Measurements from ENCODE around the gene DPM1.

The DPM1 gene

DNA sequence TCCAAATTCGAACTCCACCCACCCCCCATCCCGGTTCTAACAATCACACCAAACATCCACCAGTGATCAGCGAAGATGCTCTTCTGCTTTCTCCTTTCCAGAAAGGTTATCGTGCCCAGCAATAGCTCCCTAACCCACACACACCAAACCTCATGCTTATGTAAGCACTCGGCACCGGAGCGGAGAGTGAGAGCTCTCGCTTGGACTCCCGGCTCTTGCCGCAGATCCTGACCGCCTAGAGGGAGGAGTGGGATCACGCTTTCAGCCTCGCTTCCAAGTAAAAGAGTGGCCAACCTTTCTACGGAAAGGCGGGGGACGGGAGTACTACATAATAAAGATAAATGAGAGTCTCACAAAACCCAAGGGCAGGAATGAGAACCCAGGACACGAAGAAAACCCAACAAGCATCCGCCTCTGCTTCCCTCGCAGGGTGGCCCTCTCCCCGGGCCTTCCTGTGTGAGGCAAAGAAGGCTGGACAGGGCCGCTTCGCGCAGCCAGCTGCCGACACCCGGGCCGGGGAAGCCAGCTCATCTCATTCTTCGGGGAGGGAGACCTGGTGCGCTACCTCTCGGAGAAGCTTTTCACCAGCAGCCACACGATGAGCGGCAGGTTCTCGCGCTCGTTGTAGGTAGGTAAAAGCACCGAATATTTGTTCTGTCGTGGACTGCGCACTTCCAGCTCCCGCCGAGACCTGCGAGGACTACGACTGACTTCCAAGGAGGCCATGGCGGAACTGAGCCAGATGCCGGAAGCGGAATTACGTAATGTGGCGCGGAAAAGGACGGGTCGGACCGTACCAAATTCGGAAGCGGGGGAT, at the start of gene DPM1:
TSS of gene DPM1 (minus strand) at position 735 of the 817 bp plus-strand sequence. CDS start at position 726, 9 bp downstream.
- peak within 1 kb of the TSS; percentile 96 for H3K4me3 Mint-ChIP-seq
- peak; percentile 89 for ATAC-seq (replicated peaks)
- peak; percentile 81 for DNase-seq
- H3K4me1 Mint-ChIP-seq, result peaks cover 9 to 38% of the 10 kb centered on the region in 2 donors
- H3K36me3 Mint-ChIP-seq, result peaks cover 13 to 23% of the 10 kb centered on the region in 2 donors
- peak within 1 kb of the TSS; percentile 100 for H3K27ac Mint-ChIP-seq
- H3K9me3 Mint-ChIP-seq, result peaks cover 0 to 3% of the 10 kb centered on the region in 2 donors
- no peaks in the 10 kb centered on the region for H3K27me3 Mint-ChIP-seq

DNA sequence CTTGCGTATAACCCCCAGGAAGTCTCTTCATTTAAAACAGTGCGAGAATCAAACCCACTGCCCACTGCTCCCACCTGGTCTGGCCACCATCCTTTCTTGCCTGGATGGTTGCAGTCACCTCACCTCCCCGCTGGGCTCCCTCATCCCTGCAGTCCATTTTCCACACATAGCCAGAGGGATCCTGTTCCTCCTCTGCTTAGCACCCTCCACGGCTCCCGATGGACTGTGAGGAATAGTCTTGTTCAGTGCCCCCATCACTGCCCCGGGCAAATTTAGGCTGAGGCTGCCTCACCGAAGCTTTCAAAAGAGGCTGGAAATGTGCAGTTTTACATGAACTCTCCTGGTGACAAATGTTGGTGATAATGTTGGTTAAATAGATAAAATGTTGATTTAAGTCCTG, 46.9 kb upstream of the DPM1 start:
- H3K4me1 Mint-ChIP-seq, result no peaks in the 10 kb centered on the region
- H3K27me3 Mint-ChIP-seq, result peaks cover 12 to 15% of the 10 kb centered on the region in 2 donors
- peaks cover 17 to 29% of the 10 kb centered on the region in 2 donors for H3K36me3 Mint-ChIP-seq
- no peak overlapping the region for H3K4me3 Mint-ChIP-seq
- ATAC-seq (replicated peaks) (no peak), DNase-seq (no peak)
- no peaks in the 10 kb centered on the region for H3K9me3 Mint-ChIP-seq
- H3K27ac Mint-ChIP-seq, result no peak overlapping the region

DNA sequence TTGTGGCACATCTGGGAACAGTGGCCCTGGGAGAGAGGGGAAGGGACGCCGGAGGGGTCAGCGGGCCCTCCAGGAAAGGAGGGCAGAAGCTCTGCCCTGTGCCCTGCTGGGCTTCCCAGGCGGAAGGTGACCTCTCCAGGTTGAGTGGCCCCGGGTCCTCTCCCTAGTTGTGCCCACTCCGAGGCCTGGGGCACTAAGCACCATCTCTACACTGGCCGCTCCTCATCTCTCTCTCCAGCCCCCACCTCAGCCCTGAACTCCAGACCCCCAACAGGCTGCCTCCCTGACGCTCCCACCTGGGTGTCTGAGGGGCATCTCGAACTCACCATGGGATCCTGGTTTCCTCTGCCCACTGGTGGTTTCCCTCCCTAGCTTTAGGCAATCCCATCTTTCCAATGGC, 46.4 kb upstream of the DPM1 start:
- H3K4me3 Mint-ChIP-seq, result no peak overlapping the region
- no peaks in the 10 kb centered on the region for H3K4me1 Mint-ChIP-seq
- ATAC-seq (replicated peaks) (no peak), DNase-seq (no peak)
- peaks cover 16 to 27% of the 10 kb centered on the region in 2 donors for H3K36me3 Mint-ChIP-seq
- no peaks in the 10 kb centered on the region for H3K9me3 Mint-ChIP-seq
- H3K27me3 Mint-ChIP-seq, result peaks cover 14 to 18% of the 10 kb centered on the region in 2 donors
- no peak overlapping the region for H3K27ac Mint-ChIP-seq

GRCh38 chr20:51004305-51004727, 46.0 kb upstream of the DPM1 start:
- Mint-ChIP-seq H3K36me3 (peaks cover 14 to 24% of the 10 kb centered on the region in 2 donors), H3K4me3 (no peak overlapping the region), H3K27ac (no peak overlapping the region), H3K9me3 (no peaks in the 10 kb centered on the region), H3K4me1 (no peaks in the 10 kb centered on the region), H3K27me3 (peaks cover 17 to 22% of the 10 kb centered on the region in 2 donors)
- DNase-seq (no peak), ATAC-seq (replicated peaks) (no peak)

DNA sequence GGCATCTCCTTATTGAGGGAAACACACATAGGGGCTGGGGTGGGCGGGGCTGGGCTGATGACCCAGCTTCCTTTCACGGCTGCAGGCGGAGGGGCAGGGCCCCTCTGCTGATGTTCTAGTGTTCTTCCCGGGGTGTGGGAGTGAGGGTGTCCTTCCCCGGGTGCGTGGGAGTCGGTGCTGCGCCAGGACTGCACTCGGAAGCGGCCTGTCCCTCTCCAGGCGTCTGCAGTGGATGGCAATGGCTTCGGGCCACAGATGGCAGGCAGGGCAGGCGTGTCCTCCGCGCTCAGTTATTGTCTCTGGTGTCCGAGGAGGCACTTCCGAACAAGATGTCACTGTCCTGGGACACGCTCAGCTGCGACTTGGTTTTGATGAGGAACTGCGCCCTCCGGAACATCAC, 45.4 kb upstream of the DPM1 start:
- Mint-ChIP-seq H3K27me3 (peaks cover 23 to 27% of the 10 kb centered on the region in 2 donors), H3K4me3 (no peak overlapping the region), H3K36me3 (peaks cover 14 to 21% of the 10 kb centered on the region in 2 donors), H3K4me1 (no peaks in the 10 kb centered on the region), H3K27ac (no peak overlapping the region), H3K9me3 (no peaks in the 10 kb centered on the region)
- DNase-seq (no peak), ATAC-seq (replicated peaks) (no peak)

DNA sequence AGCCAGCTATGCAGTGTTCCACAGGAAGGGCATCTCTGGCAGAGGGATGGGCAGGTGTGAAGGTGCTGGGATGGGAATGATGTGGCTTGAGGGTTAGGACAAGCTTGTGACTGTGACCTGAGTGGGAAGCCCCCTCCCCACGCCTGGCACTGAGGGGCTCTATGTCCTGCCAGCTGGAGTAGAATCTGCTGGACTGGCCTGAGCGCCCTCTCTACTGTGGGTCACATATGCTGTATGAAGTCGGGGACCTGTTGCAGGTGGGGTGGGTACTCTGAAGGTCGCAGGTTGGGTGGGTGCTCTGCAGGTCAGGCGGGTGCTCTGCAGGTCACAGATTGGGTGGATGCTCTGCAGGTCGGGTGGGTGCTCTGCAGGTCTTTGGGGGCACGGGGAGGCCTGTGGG, 44.3 kb upstream of the DPM1 start:
- H3K4me1 Mint-ChIP-seq, result no peaks in the 10 kb centered on the region
- no peak for DNase-seq
- H3K9me3 Mint-ChIP-seq, result no peaks in the 10 kb centered on the region
- peaks cover 14 to 21% of the 10 kb centered on the region in 2 donors for H3K36me3 Mint-ChIP-seq
- ATAC-seq (replicated peaks), result no peak
- H3K27me3 Mint-ChIP-seq, result peaks cover 26 to 29% of the 10 kb centered on the region in 2 donors
- no peak overlapping the region for H3K27ac Mint-ChIP-seq
- H3K4me3 Mint-ChIP-seq, result no peak overlapping the region

DNA sequence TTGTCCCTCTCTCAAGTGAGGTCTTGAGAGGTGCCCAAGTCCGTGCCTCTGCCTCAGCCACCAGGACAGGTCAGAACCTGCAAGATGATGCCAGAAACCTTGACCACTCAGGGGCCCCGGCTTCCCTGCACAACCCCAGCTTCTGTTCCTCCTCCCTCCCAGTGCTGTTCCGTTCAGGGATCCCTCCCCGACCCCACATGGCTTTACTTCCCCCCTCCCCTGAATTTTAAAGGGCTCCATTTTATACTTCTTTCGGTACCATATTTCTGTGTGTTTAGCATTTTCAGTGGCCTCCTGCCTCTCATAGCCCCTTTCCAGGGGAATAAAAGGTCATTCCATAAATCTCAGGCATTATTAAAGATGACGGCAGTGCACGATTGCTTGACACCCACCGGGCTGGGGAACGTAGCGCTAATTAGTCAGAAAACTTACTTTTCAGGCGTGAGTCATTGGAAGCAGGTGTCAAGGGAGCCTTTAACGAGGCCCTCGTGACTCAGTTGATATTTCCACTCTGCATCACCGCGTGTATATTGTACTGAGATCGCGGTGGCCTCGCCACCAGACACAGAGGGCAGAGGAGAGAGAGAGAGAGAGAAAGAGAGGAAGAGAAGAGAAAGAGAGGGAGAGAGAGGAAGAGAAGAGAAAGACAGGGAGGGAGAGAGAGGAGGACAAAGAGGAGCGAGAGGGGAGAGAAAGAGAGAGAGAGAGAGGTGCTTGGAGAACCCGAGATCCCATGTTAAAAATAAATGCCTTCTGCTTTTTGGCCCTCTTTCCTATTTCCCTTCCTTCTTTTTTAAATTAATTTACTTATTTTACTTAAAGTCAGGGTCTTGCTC, 43.3 kb upstream of the DPM1 start:
- peaks cover 14 to 20% of the 10 kb centered on the region in 2 donors for H3K36me3 Mint-ChIP-seq
- H3K4me1 Mint-ChIP-seq, result no peaks in the 10 kb centered on the region
- H3K27me3 Mint-ChIP-seq, result peaks cover 26 to 29% of the 10 kb centered on the region in 2 donors
- H3K9me3 Mint-ChIP-seq, result no peaks in the 10 kb centered on the region
- no peak overlapping the region for H3K27ac Mint-ChIP-seq
- no peak for ATAC-seq (replicated peaks)
- DNase-seq, result no peak
- no peak overlapping the region for H3K4me3 Mint-ChIP-seq

DNA sequence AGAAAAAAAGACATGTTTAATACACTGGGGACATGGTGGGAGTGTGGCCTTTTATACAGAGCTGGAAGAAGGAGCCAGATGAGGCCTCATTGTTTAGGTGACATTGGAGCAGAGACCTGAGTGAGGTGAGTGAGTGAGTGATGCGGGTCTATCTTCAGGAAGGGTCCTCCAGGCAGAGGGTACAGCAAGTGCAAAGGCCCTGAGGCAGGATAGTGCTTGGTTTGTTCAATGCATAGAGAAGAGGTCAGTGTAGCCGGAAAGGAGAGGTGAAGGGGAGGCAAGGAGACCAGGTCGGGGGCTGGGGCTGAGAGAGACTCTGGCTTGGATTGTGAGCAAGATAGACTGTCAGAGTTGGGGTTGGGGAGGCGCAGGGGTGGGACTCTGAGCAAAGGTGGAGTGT, 41.0 kb upstream of the DPM1 start:
- ATAC-seq (replicated peaks) (no peak), DNase-seq (no peak)
- H3K4me3 Mint-ChIP-seq, result no peak overlapping the region
- no peaks in the 10 kb centered on the region for H3K9me3 Mint-ChIP-seq
- H3K27ac Mint-ChIP-seq, result peak overlapping the region; percentile 4
- H3K4me1 Mint-ChIP-seq, result no peaks in the 10 kb centered on the region
- H3K27me3 Mint-ChIP-seq, result peaks cover 17 to 21% of the 10 kb centered on the region in 2 donors
- H3K36me3 Mint-ChIP-seq, result peaks cover 5 to 7% of the 10 kb centered on the region in 2 donors

DNA sequence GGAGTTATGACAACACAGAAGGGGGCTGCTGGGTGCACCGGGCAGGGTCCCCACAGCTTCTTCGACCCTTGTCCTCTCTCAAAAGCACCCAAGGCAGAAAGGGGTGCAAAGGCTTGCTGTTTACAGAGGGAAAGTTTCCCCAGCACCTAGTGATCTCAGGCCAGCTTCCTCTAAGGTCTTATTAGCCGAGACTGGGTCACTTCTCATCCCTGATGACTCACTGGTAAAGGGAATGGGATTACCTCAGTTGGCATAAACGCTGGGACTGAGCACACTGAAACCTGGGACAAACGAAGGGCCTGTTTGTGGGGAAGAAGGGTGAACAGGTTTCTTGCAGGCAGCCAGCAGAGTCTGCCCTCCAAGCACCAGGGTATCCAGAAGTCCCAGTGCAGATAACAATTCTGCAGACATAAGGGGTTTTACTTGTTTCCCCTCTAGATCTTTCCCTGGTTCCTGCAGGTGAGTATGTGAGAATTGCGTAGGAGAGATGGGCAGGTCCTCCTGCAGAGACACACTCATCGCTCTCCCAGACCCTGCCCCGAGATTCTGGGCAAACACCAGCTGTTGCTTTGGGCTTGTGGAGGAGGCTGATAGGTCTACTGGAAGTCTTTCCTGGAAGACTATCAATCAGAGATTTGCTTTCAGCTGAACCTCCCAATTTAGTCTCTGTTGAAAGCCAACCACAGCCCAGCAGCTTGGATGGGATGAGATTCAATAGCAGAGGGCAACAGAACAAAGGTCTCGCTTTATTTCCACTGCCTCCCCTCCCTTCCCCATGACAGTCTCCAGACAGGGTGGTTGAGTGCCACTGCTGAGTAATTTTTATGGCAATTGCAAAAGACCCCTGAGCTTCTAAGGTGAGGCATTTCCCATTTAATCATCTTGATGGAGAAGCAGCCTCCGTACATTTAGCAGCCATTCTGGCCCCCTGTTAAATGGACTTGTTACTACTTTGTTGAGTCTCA, 38.9 kb upstream of the DPM1 start:
- no peak overlapping the region for H3K27ac Mint-ChIP-seq
- peaks cover 17 to 24% of the 10 kb centered on the region in 2 donors for H3K27me3 Mint-ChIP-seq
- no peak for DNase-seq
- peaks cover 0 to 4% of the 10 kb centered on the region in 2 donors for H3K9me3 Mint-ChIP-seq
- peaks cover 6 to 12% of the 10 kb centered on the region in 2 donors for H3K4me1 Mint-ChIP-seq
- H3K4me3 Mint-ChIP-seq, result no peak overlapping the region
- ATAC-seq (replicated peaks), result no peak
- H3K36me3 Mint-ChIP-seq, result no peaks in the 10 kb centered on the region

- H3K27me3 Mint-ChIP-seq, result peaks cover 16 to 24% of the 10 kb centered on the region in 2 donors
- H3K36me3 Mint-ChIP-seq, result no peaks in the 10 kb centered on the region
- H3K27ac Mint-ChIP-seq, result no peak overlapping the region
- DNase-seq, result no peak
- peaks cover 6 to 12% of the 10 kb centered on the region in 2 donors for H3K4me1 Mint-ChIP-seq
- H3K9me3 Mint-ChIP-seq, result peaks cover 0 to 4% of the 10 kb centered on the region in 2 donors
- ATAC-seq (replicated peaks), result no peak
- H3K4me3 Mint-ChIP-seq, result no peak overlapping the region
These were observed 37.2 kb upstream of the DPM1 start for GRCh38 chr20:50995506-50995905.

DNA sequence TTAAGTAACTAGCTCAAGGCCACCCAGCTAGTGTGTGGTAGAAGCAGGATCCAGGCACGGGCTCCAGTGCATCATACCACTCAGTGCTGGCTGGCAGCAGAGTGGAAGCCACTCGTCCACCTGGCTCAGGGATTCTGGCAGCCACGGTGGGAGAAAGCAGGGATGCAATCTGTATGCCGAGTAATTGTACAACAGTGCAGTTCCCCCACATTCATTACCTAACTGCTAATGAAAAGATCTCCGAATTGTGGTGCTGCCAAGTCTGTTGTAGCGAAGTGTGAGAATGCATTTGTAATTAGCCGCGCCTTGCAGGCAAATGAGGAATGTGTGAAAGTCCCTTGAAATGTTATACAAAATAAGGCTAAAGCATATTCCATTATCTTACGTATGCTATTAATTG, 35.5 kb upstream of the DPM1 start:
- no peak for DNase-seq
- Mint-ChIP-seq H3K9me3 (peaks cover 0 to 4% of the 10 kb centered on the region in 2 donors), H3K4me1 (peaks cover 6 to 12% of the 10 kb centered on the region in 2 donors), H3K27ac (no peak overlapping the region), H3K27me3 (peaks cover 7 to 17% of the 10 kb centered on the region in 2 donors), H3K36me3 (no peaks in the 10 kb centered on the region), H3K4me3 (no peak overlapping the region)
- no peak for ATAC-seq (replicated peaks)

- peaks cover 0 to 4% of the 10 kb centered on the region in 2 donors for H3K9me3 Mint-ChIP-seq
- H3K27ac Mint-ChIP-seq, result no peak overlapping the region
- peaks cover 4 to 17% of the 10 kb centered on the region in 2 donors for H3K27me3 Mint-ChIP-seq
- H3K36me3 Mint-ChIP-seq, result no peaks in the 10 kb centered on the region
- DNase-seq, result peak; percentile 36
- no peak overlapping the region for H3K4me3 Mint-ChIP-seq
- peak; percentile 97 to 98 for ATAC-seq (replicated peaks)
- H3K4me1 Mint-ChIP-seq, result peaks cover 6 to 12% of the 10 kb centered on the region in 2 donors
These were observed 34.6 kb upstream of the DPM1 start for GRCh38 chr20:50992733-50993457.

- H3K4me1 Mint-ChIP-seq, result peaks cover 6 to 12% of the 10 kb centered on the region in 2 donors
- H3K9me3 Mint-ChIP-seq, result peaks cover 0 to 4% of the 10 kb centered on the region in 2 donors
- DNase-seq, result no peak
- peaks cover 4 to 17% of the 10 kb centered on the region in 2 donors for H3K27me3 Mint-ChIP-seq
- H3K4me3 Mint-ChIP-seq, result no peak overlapping the region
- ATAC-seq (replicated peaks), result no peak
- H3K36me3 Mint-ChIP-seq, result no peaks in the 10 kb centered on the region
- no peak overlapping the region for H3K27ac Mint-ChIP-seq
These were observed 34.0 kb upstream of the DPM1 start for GRCh38 chr20:50992336-50992732.
